HL-60 (cell line): ENCODE results near the gene BTBD19.

Source experiments
- POLR2AphosphoS5 ChIP-seq: IDR thresholded peaks from 2 replicates; pipeline ENCODE4 v1.6.1; 2012; ENCODE audit warnings: low read depth
- TF ChIP-seq, protein P1 (sequence below): IDR thresholded peaks from one replicate; pipeline ENCODE4 v1.5.1; 2011; ENCODE audit warnings: low read length, control low read depth, inconsistent platforms; ENCODE audit not compliant: insufficient read depth

DNA sequence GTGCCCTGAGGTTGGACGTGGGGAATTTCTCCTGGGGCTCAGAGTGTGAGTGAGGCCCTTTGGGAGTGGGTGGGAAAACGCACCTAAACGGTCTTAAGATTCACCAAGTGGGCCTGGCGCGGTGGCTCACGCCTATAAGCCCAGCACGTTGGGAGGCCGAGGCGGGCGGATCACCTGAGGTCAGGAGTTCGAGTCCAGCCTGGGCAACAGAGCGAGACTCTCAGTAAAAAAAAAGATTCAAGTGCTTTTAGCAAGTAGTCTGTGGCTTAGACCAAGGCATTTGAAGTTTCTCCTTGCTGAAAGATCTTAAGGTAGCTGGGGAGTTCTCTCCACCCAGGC, 31.6 kb upstream of the BTBD19 start:
- TF ChIP-seq, protein P1, sequence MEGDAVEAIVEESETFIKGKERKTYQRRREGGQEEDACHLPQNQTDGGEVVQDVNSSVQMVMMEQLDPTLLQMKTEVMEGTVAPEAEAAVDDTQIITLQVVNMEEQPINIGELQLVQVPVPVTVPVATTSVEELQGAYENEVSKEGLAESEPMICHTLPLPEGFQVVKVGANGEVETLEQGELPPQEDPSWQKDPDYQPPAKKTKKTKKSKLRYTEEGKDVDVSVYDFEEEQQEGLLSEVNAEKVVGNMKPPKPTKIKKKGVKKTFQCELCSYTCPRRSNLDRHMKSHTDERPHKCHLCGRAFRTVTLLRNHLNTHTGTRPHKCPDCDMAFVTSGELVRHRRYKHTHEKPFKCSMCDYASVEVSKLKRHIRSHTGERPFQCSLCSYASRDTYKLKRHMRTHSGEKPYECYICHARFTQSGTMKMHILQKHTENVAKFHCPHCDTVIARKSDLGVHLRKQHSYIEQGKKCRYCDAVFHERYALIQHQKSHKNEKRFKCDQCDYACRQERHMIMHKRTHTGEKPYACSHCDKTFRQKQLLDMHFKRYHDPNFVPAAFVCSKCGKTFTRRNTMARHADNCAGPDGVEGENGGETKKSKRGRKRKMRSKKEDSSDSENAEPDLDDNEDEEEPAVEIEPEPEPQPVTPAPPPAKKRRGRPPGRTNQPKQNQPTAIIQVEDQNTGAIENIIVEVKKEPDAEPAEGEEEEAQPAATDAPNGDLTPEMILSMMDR = no peak
- TF ChIP-seq POLR2AphosphoS5 = peak; percentile 48; the same call in 1 of the 2 replicates
